A549 (cell line): ENCODE results near the gene EZH1. TPM values are rescaled to one million over a fixed set of nuclear protein-coding genes. Genes with fewer than 3 reads are reported as not detected.

Source experiments
- ATAC-seq, 2 experiments: fragments of 200-7000 bp in 1 of 2; fragments of >200 bp in 1 of 2; cut with Nextera tagmentation in 1 of 2; cut with Tn5 transposase in 1 of 2; 3 replicates each; pipeline versions ENCODE4 v1.8.0 to v1.9.1; 2018 to 2020; ENCODE audit warnings: mild to moderate bottlenecking in 1 of 2, moderate library complexity in 1 of 2
- CTCF ChIA-PET: fragments of 300-600 bp; sonication (Branson Sonifier 250); formaldehyde crosslinking; extraction: SDS; loops from one replicate; lab custom pipeline; 2021; ENCODE audit warnings: antibody characterized with exemption, inconsistent platforms; lab: Yijun Ruan, JAX
- POLR2A ChIA-PET: fragments of 350-600 bp; formaldehyde crosslinking; extraction: SDS; loops from one replicate; lab custom pipeline; 2021; ENCODE audit warnings: antibody characterized with exemption, inconsistent platforms; lab: Yijun Ruan, JAX
- DNase-seq, 2 experiments: peaks; one replicate each; pipeline versions ENCODE4 v3.0.0 to v3.0.0-alpha.2; 2011 to 2016; ENCODE audit warnings: low read depth in 1 of 2, low spot score in 1 of 2
- FAIRE-seq: peaks from 2 replicates; lab custom pipeline; 2011; peaks lifted over from hg19 to GRCh38; lab: Jason Lieb, UNC
- H3K27ac ChIP-seq, 2 experiments: fragments of >200 bp; sonication (Bioruptor Twin); formaldehyde crosslinking; 3 replicates each; pipeline ENCODE4 v1.5.1; 2016 to 2017
- H3K4me1 ChIP-seq: fragments of >200 bp; sonication (Bioruptor Twin); formaldehyde crosslinking; 3 replicates; pipeline ENCODE4 v1.6.1; 2016
- H3K4me2 ChIP-seq: fragments of >200 bp; sonication (Bioruptor Twin); formaldehyde crosslinking; 3 replicates; pipeline ENCODE4 v1.6.1; 2016
- H3K4me3 ChIP-seq: fragments of >200 bp; sonication (Bioruptor Twin); formaldehyde crosslinking; 3 replicates; pipeline ENCODE4 v1.5.1; 2016
- H3K9me3 ChIP-seq: fragments of >200 bp; sonication (Bioruptor Twin); formaldehyde crosslinking; 3 replicates; pipeline ENCODE4 v1.6.1; 2016
- FOSB ChIP-seq: fragments of 250-450 bp; sonication (Bioruptor Pico); IDR thresholded peaks from 2 replicates; pipeline ENCODE4 v1.5.0; 2020; ENCODE audit warnings: mild to moderate bottlenecking, moderate library complexity
- FOXS1 ChIP-seq: fragments of 250-450 bp; sonication (Bioruptor Pico); IDR thresholded peaks from 2 replicates; pipeline ENCODE4 v1.5.0; 2020; ENCODE audit warnings: mild to moderate bottlenecking, moderate library complexity
- NFE2L2 ChIP-seq: fragments of 150-350 bp; conservative IDR thresholded peaks from 2 replicates; pipeline ENCODE4 v1.6.1; 2014; ENCODE audit warnings: low read length
- RAD21 ChIP-seq, 2 experiments: fragments of >200 bp in 1 of 2; sonication (Bioruptor Twin) in 1 of 2; formaldehyde crosslinking in 1 of 2; IDR thresholded peaks in 1 of 2; conservative IDR thresholded peaks in 1 of 2; 2 replicates in 1 of 2; 3 replicates in 1 of 2; pipeline ENCODE4 v1.6.1; 2012 to 2018; ENCODE audit warnings: inconsistent platforms in 1 of 2
- WGBS: methylation state at CpG from one replicate; pipeline ENCODE4 v1.1.6; 2017; ENCODE audit errors: missing lambda C conversion rate; 5-methylcytosine and 5-hydroxymethylcytosine counted together
- polyA plus RNA-seq, 4 experiments: library from polyadenylated mRNA; depleted of rRNA in 3 of 4; stranded (reverse); fragments of >200 nt; fragmentation: RNase III in 1 of 4; extraction: RNeasy Plus Mini Kit Qiagen cat#74134 plus additional on column Dnase treatment in 1 of 4; gene quantifications; 2 replicates in 3 of 4; 3 replicates in 1 of 4; pipeline ENCODE4 v1.2.3, GENCODE V29; 2011 to 2017
- small RNA-seq, 6 experiments: library from RNA; depleted of rRNA; stranded (forward); fragments of <200 nt; gene quantifications; one replicate each; pipeline ENCODE3, GENCODE V24; 2012

EZH1 gene
- polyA plus RNA-seq, 2 of the 4 experiments (the other 2 are of a cell fraction) = 20.1 to 41.1 TPM

GRCh38 chr17:42651392-42651791 lies 93.4 kb downstream of the EZH1 start:
- FAIRE-seq (no peak), DNase-seq (no peak), ATAC-seq (no peak; a peak in 1 of 6 replicates)
- H3K9me3 ChIP-seq = no peaks in the 10 kb centered on the region
- no peak overlapping the region for H3K4me2 ChIP-seq
- no peaks in the 10 kb centered on the region for H3K4me1 ChIP-seq
- no peak overlapping the region for H3K27ac ChIP-seq
- ChIA-PET CTCF (interaction anchor here (0.7 to 2.1 kb wide), 5 partner anchors 27 to 73 kb away, joined by 3 to 9 read pairs (median 4); no protein-coding TSS in a partner anchor), POLR2A (interaction anchor here (0.6 to 0.7 kb wide), 3 partner anchors 12 to 28 kb away, joined by 3 to 6 read pairs (median 3); partner anchors contain the start of gene PLEKHH3)
- WGBS = 77% methylated on average over 4 of the region's 4 CpGs
- H3K4me3 ChIP-seq = no peak overlapping the region
- TF ChIP-seq FOSB (CRISPR knock-in tag) = no peak
- TF ChIP-seq FOXS1 (CRISPR knock-in tag) = no peak
- no peak for TF ChIP-seq RAD21 (conservative IDR thresholded peaks at IDR 0.05 in 1 of 2, IDR thresholded peaks at IDR 0.05 in 1 of 2)
- no peak for TF ChIP-seq NFE2L2

Small RNA genes within 50 kb of the gene (small RNA-seq; reads per million reads assigned to genes)
- gene HMGN2P15 = 0 reads per million in 6 experiments
- 0 reads per million in 6 experiments for gene MIR6780A

Other genes with a start within 250 kb of the EZH1 start
- 17.8 and 18.0 TPM in 2 replicates for gene NAGLU, start 208.8 kb downstream of the EZH1 start, polyA plus RNA-seq (2011; rRNA removed)
- 28.2 to 34.5 TPM (median 34.0 TPM) in 3 replicates for gene NAGLU, start 208.8 kb downstream of the EZH1 start, polyA plus RNA-seq (2017; fragmentation: RNase III; extraction: RNeasy Plus Mini Kit Qiagen cat#74134 plus additional on column Dnase treatment)
- gene HSD17B1, start 192.1 kb downstream of the EZH1 start, polyA plus RNA-seq (2011; rRNA removed) = 0.40 and 0.49 TPM in 2 replicates
- gene HSD17B1, start 192.1 kb downstream of the EZH1 start, polyA plus RNA-seq (2017; fragmentation: RNase III; extraction: RNeasy Plus Mini Kit Qiagen cat#74134 plus additional on column Dnase treatment) = 1.2 to 1.9 TPM (median 1.5 TPM) in 3 replicates
- 65.4 and 77.5 TPM in 2 replicates for gene COASY, start 182.9 kb downstream of the EZH1 start, polyA plus RNA-seq (2011; rRNA removed)
- gene COASY, start 182.9 kb downstream of the EZH1 start, polyA plus RNA-seq (2017; fragmentation: RNase III; extraction: RNeasy Plus Mini Kit Qiagen cat#74134 plus additional on column Dnase treatment) = 103 to 113 TPM (median 112 TPM) in 3 replicates
- gene MLX, start 177.9 kb downstream of the EZH1 start, polyA plus RNA-seq (2011; rRNA removed) = 48.0 and 48.6 TPM in 2 replicates
- gene MLX, start 177.9 kb downstream of the EZH1 start, polyA plus RNA-seq (2017; fragmentation: RNase III; extraction: RNeasy Plus Mini Kit Qiagen cat#74134 plus additional on column Dnase treatment) = 46.3 to 48.1 TPM (median 47.0 TPM) in 3 replicates
- gene PSMC3IP, start 167.3 kb downstream of the EZH1 start, polyA plus RNA-seq (2011; rRNA removed) = 17.8 and 26.1 TPM in 2 replicates
- 37.3 to 40.7 TPM (median 37.9 TPM) in 3 replicates for gene PSMC3IP, start 167.3 kb downstream of the EZH1 start, polyA plus RNA-seq (2017; fragmentation: RNase III; extraction: RNeasy Plus Mini Kit Qiagen cat#74134 plus additional on column Dnase treatment)
- gene RETREG3, start 135.7 kb downstream of the EZH1 start, polyA plus RNA-seq (2011; rRNA removed) = 28.3 and 45.9 TPM in 2 replicates
- gene RETREG3, start 135.7 kb downstream of the EZH1 start, polyA plus RNA-seq (2017; fragmentation: RNase III; extraction: RNeasy Plus Mini Kit Qiagen cat#74134 plus additional on column Dnase treatment) = 19.4 to 24.2 TPM (median 22.6 TPM) in 3 replicates
- gene TUBG1, start 135.4 kb downstream of the EZH1 start, polyA plus RNA-seq (2011; rRNA removed) = 73.3 and 79.3 TPM in 2 replicates
- 151 to 161 TPM (median 156 TPM) in 3 replicates for gene TUBG1, start 135.4 kb downstream of the EZH1 start, polyA plus RNA-seq (2017; fragmentation: RNase III; extraction: RNeasy Plus Mini Kit Qiagen cat#74134 plus additional on column Dnase treatment)
- 14.9 and 18.6 TPM in 2 replicates for gene TUBG2, start 85.8 kb downstream of the EZH1 start, polyA plus RNA-seq (2011; rRNA removed)
- 27.1 to 36.1 TPM (median 30.6 TPM) in 3 replicates for gene TUBG2, start 85.8 kb downstream of the EZH1 start, polyA plus RNA-seq (2017; fragmentation: RNase III; extraction: RNeasy Plus Mini Kit Qiagen cat#74134 plus additional on column Dnase treatment)
- 5.3 and 5.5 TPM in 2 replicates for gene PLEKHH3, start 68.0 kb downstream of the EZH1 start, polyA plus RNA-seq (2011; rRNA removed)
- gene PLEKHH3, start 68.0 kb downstream of the EZH1 start, polyA plus RNA-seq (2017; fragmentation: RNase III; extraction: RNeasy Plus Mini Kit Qiagen cat#74134 plus additional on column Dnase treatment) = 12.3 to 15.5 TPM (median 14.0 TPM) in 3 replicates
- gene CCR10, start 63.2 kb downstream of the EZH1 start, polyA plus RNA-seq (2011; rRNA removed) = 0.19 and 0.23 TPM in 2 replicates
- gene CCR10, start 63.2 kb downstream of the EZH1 start, polyA plus RNA-seq (2017; fragmentation: RNase III; extraction: RNeasy Plus Mini Kit Qiagen cat#74134 plus additional on column Dnase treatment) = 0.59 to 0.73 TPM (median 0.66 TPM) in 3 replicates
- gene CNTNAP1, start 62.5 kb downstream of the EZH1 start, polyA plus RNA-seq (2011; rRNA removed) = 8.2 and 8.8 TPM in 2 replicates
- gene CNTNAP1, start 62.5 kb downstream of the EZH1 start, polyA plus RNA-seq (2017; fragmentation: RNase III; extraction: RNeasy Plus Mini Kit Qiagen cat#74134 plus additional on column Dnase treatment) = 6.3 to 7.1 TPM (median 7.1 TPM) in 3 replicates
- gene RAMP2, start 16.2 kb upstream of the EZH1 start, polyA plus RNA-seq (2011; rRNA removed) = 0.49 and 1.2 TPM in 2 replicates
- gene RAMP2, start 16.2 kb upstream of the EZH1 start, polyA plus RNA-seq (2017; fragmentation: RNase III; extraction: RNeasy Plus Mini Kit Qiagen cat#74134 plus additional on column Dnase treatment) = 0.30 to 1.0 TPM (median 0.87 TPM) in 3 replicates
- gene VPS25, start 28.4 kb upstream of the EZH1 start, polyA plus RNA-seq (2011; rRNA removed) = 143 and 173 TPM in 2 replicates
- gene VPS25, start 28.4 kb upstream of the EZH1 start, polyA plus RNA-seq (2017; fragmentation: RNase III; extraction: RNeasy Plus Mini Kit Qiagen cat#74134 plus additional on column Dnase treatment) = 118 to 132 TPM (median 119 TPM) in 3 replicates
- 1.1 and 1.6 TPM in 2 replicates for gene WNK4, start 35.6 kb upstream of the EZH1 start, polyA plus RNA-seq (2011; rRNA removed)
- 1.3 to 1.5 TPM (median 1.5 TPM) in 3 replicates for gene WNK4, start 35.6 kb upstream of the EZH1 start, polyA plus RNA-seq (2017; fragmentation: RNase III; extraction: RNeasy Plus Mini Kit Qiagen cat#74134 plus additional on column Dnase treatment)
- 126 and 170 TPM in 2 replicates for gene COA3, start 53.7 kb upstream of the EZH1 start, polyA plus RNA-seq (2011; rRNA removed)
- 127 to 131 TPM (median 130 TPM) in 3 replicates for gene COA3, start 53.7 kb upstream of the EZH1 start, polyA plus RNA-seq (2017; fragmentation: RNase III; extraction: RNeasy Plus Mini Kit Qiagen cat#74134 plus additional on column Dnase treatment)
- 0.06 and 0.07 TPM in 2 replicates for gene CNTD1, start 53.8 kb upstream of the EZH1 start, polyA plus RNA-seq (2011; rRNA removed)
- gene CNTD1, start 53.8 kb upstream of the EZH1 start, polyA plus RNA-seq (2017; fragmentation: RNase III; extraction: RNeasy Plus Mini Kit Qiagen cat#74134 plus additional on column Dnase treatment) = 0.10 to 0.47 TPM (median 0.17 TPM) in 3 replicates
- 125 and 138 TPM in 2 replicates for gene BECN1, start 79.2 kb upstream of the EZH1 start, polyA plus RNA-seq (2011; rRNA removed)
- gene BECN1, start 79.2 kb upstream of the EZH1 start, polyA plus RNA-seq (2017; fragmentation: RNase III; extraction: RNeasy Plus Mini Kit Qiagen cat#74134 plus additional on column Dnase treatment) = 98.9 to 103 TPM (median 99.8 TPM) in 3 replicates
- gene PSME3, start 88.4 kb upstream of the EZH1 start, polyA plus RNA-seq (2011; rRNA removed) = 220 and 257 TPM in 2 replicates
- 214 to 241 TPM (median 223 TPM) in 3 replicates for gene PSME3, start 88.4 kb upstream of the EZH1 start, polyA plus RNA-seq (2017; fragmentation: RNase III; extraction: RNeasy Plus Mini Kit Qiagen cat#74134 plus additional on column Dnase treatment)
- 2.7 and 3.0 TPM in 2 replicates for gene AOC2, start 99.5 kb upstream of the EZH1 start, polyA plus RNA-seq (2011; rRNA removed)
- 1.7 to 1.9 TPM (median 1.8 TPM) in 3 replicates for gene AOC2, start 99.5 kb upstream of the EZH1 start, polyA plus RNA-seq (2017; fragmentation: RNase III; extraction: RNeasy Plus Mini Kit Qiagen cat#74134 plus additional on column Dnase treatment)
- 1.4 and 1.6 TPM in 2 replicates for gene AOC3, start 106.2 kb upstream of the EZH1 start, polyA plus RNA-seq (2011; rRNA removed)
- gene AOC3, start 106.2 kb upstream of the EZH1 start, polyA plus RNA-seq (2017; fragmentation: RNase III; extraction: RNeasy Plus Mini Kit Qiagen cat#74134 plus additional on column Dnase treatment) = 0.79 to 1.1 TPM (median 0.97 TPM) in 3 replicates
- gene G6PC1, start 155.8 kb upstream of the EZH1 start, polyA plus RNA-seq (2011; rRNA removed) = not detected in 2 replicates
- gene G6PC1, start 155.8 kb upstream of the EZH1 start, polyA plus RNA-seq (2017; fragmentation: RNase III; extraction: RNeasy Plus Mini Kit Qiagen cat#74134 plus additional on column Dnase treatment) = not detected in 3 replicates
- 56.9 and 66.6 TPM in 2 replicates for gene AARSD1, start 219.4 kb upstream of the EZH1 start, polyA plus RNA-seq (2011; rRNA removed)
- gene AARSD1, start 219.4 kb upstream of the EZH1 start, polyA plus RNA-seq (2017; fragmentation: RNase III; extraction: RNeasy Plus Mini Kit Qiagen cat#74134 plus additional on column Dnase treatment) = 70.7 to 82.0 TPM (median 73.0 TPM) in 3 replicates
- gene PTGES3L, start 235.0 kb upstream of the EZH1 start, polyA plus RNA-seq (2011; rRNA removed) = 1.0 and 1.8 TPM in 2 replicates
- 2.7 to 3.5 TPM (median 3.2 TPM) in 3 replicates for gene PTGES3L, start 235.0 kb upstream of the EZH1 start, polyA plus RNA-seq (2017; fragmentation: RNase III; extraction: RNeasy Plus Mini Kit Qiagen cat#74134 plus additional on column Dnase treatment)
- gene RUNDC1, start 235.5 kb upstream of the EZH1 start, polyA plus RNA-seq (2011; rRNA removed) = 19.1 and 21.4 TPM in 2 replicates
- gene RUNDC1, start 235.5 kb upstream of the EZH1 start, polyA plus RNA-seq (2017; fragmentation: RNase III; extraction: RNeasy Plus Mini Kit Qiagen cat#74134 plus additional on column Dnase treatment) = 18.7 to 19.7 TPM (median 19.5 TPM) in 3 replicates